Stimulated activated CD8-positive, alpha-beta memory T cell treated with anti-CD3 and anti-CD28 coated beads, Interleukin-12 subunit alpha, Interleukin-12 subunit beta, amount 100 ng/mL, for 24 hours (primary cell): ENCODE results near the gene PASK.

ENCODE experiments used
- DNase-seq: peaks from one replicate; pipeline ENCODE4 v3.0.0-alpha.2; 2020; ENCODE audit errors: extremely low read depth

PASK gene

DNA sequence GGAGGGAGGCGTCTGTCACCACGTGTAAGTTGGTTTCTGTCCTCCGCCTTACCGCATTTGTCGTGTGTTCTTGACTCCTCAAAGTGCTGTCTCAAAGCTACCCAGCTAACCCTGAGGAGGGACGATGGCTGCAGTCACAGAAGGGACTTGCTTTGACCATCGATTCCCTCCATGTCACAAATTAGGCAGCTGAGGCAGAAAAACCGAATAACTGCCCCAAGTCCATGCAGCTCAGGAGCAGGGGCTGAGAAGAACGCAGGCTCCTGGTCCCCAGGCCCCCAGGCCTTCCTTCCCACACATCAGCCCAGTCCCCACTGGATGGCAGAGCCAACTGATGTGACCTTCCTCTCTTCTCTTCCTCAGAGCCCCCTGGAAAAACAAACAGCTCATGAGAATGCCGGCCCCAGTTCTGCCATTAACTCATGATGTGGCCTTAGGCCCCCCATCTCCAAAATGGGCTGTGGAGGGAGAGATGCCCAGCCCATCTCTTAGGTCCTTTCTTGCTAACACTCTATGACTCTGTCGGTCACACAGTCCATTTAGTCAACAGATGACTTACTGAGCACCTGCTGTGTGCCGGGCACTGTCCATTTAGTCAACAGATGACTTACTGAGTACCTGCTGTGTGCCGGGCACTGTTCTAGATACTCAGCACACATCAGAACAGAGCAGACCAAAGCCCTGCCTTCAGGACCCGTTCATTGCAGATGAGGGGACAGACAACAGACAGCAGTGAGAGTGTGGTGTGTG lies 66.8 kb downstream of the PASK start:
- no peak for DNase-seq

DNA sequence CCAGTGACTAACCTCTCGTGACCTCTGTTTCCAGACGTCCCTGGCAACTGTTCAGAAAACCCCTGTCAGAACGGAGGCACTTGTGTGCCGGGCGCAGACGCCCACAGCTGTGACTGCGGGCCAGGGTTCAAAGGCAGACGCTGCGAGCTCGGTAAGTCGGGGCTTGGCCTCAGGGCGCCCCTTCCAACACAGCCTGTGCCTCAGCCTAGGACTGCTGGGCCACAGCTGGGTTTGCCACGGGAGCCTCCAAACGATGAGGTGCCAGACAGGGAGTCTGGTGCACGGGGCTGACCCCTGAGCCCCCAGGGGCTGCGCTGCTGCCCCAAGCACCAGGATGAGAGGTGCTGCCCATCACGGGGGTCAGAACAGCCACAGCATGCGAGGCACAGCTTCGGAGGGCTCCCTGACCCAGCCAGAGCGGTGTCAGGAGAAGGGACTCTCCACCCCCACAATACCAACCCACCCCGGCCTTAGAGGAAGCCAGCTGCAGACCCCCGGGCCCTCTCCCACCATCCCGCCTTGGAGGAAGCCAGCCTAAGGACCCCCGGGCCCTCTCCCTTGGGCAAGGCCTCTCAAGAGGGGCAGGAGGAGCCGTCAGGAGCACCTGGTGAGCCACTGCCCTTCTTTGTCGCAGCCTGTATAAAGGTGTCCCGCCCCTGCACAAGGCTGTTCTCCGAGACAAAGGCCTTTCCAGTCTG lies 67.5 kb downstream of the PASK start:
- no peak for DNase-seq

DNA sequence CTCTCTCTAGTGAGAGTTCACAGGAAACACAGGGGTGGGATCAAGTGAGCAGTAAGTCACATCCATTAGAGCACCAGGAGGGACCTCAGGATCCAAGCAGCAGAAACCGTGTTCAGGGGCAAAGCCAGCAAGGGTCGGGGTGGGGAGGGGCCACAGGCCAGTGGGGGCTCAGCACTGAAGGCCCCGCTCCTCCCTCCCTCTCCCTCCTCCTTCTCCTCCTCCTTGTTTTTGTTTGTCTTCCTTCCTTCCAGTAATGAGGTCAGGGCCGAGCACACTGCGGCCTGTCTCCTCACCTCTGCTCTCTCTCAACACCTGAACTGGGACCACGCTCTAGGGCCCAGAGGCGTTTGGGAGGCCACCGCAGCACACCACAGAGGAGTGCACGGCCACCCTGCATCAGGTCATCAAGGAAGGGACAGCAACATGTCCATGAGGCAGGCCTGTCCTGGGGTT lies 68.1 kb downstream of the PASK start:
- DNase-seq, result no peak

DNA sequence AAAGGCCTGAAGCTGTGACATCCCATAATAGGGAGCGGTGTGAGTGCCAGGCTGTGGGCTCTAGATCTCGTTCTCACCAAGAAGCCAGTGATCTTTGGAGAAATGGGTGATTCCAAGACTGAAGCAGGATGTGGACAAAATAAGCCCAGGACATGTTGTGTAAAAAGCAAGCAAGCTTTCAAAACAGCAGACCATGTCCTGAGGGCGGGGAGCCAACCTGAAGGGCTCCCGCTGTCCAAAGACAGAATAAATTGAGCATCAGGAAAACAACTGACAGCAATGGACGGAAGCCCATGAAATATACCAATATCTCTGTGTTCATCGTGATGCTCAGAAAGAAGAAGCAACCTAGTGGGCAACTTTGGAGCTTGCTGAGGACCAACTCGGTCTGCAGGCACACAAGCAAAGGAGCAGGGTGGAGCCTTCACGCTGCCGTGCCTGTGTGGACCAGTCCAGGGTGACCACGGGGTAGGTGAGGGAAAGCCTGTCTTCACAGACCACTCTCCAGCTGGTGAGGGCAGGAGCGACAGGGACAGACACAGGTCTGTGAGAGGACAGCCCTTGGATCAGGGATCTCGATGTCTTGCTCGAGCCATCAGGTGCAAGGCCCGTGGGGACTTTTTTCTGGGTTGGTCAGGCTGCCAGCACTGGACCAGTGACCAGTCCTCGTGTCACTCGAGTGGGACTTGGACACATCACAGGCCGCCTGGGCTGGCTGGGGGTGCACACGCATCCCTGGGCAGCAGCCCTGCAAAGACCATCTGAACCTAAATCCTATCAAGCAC lies 68.7 kb downstream of the PASK start:
- DNase-seq, result no peak

DNA sequence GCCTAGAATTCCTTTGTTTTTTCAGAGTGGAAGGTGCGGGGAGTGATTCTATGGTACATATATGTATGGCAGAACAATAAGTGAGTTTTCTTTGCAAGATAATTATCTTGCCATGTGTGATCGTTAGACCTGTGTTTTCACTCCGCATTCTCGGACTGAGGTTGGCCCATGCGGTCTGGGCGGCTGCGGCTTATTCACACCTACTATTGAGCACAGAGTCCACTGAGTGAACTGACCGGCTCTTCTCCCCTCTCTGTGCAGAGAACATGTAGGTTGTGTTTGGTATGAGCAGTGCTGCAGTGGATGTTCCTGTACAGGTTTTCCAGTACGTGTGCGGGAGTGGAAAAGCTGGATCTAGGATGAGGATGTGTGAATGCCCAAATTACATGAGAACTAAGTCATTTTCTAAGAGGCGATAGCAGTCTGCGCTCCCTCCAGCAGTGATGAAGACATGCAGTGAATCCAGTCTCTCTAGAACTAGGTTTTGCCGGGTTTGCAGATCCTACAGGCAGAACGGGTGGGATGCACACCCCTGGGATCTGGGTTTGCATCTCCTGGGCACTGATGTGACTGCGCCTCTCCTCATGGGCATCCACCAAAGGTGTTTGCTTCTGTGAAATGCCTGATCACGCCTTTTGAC lies 74.3 kb downstream of the PASK start:
- DNase-seq, result no peak

DNA sequence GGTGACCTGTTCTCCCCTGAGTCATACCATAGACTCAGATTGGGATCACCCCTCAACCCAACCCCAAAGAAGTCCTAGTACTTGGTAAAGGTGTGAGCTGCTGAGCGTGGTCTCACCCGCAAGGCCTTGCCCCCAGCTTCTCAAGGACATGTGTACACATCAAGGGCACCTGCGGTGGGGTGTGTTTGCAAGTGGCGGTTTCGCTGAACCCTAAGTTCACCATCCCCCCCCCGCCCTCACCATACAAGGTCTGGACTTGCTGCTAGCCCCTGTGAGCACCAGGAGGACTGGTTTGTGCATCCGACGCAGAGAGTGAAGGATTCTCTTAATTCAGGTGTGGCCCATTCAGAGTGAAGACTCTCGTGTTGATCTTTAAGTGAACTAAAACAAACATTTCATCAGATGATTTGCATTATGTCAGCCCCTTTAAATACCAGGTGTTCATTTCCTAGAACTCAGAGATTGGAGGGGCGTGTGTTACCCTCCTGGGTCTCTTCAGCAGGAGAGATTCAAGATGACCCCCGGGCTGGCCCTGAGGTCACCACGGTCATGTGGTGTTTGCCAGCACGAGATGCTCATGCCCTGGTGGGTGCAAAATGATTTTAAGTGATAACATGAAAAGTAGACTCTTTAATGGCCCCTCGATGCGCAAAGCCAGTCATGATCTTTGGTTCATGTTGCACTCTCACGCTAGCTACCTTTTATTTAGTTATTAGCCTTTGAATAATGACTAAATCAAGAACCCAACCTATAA lies 75.0 kb downstream of the PASK start:
- no peak for DNase-seq

DNA sequence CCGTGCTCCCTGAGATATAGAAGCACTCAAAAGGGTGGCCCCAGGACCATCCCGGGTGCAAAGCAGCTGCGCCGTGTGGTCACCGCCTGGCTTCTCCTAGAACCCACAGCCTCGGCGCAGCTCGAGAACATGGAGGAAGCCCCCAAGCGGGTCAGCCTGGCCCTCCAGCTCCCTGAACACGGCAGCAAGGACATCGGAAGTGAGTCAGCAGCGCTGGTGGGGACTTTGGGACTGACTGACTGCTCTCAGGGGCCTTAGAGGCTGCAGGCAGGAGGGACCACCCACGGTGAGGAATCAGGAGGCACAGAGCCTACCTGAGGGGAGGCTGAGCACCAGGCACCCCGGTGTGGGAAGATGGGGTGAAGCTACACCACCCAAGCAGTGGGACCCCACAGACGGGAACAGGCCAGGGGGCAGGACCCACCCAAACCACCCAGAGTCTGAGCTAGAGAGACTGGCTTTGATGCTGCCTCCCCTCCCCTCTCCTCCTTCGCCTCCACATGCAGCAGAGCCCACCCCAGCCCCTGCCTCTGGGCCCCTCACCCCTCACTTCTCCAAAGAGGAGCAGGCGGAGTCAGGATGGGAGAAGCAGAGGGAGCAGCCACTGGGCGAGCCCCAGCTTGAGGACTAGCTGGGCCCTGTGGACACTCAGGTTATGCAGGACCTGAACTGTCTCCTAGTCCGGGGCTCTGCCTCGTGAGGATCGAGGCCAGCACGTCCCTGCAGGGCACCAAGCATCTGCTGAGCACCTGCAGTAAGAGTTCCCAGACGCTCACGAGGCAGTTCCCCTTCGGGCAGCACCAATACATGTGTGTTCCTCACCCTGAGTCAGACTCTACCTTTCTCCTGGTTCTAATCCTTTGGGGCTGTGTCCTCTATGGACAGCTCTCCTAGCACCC lies 75.9 kb downstream of the PASK start:
- no peak for DNase-seq

DNA sequence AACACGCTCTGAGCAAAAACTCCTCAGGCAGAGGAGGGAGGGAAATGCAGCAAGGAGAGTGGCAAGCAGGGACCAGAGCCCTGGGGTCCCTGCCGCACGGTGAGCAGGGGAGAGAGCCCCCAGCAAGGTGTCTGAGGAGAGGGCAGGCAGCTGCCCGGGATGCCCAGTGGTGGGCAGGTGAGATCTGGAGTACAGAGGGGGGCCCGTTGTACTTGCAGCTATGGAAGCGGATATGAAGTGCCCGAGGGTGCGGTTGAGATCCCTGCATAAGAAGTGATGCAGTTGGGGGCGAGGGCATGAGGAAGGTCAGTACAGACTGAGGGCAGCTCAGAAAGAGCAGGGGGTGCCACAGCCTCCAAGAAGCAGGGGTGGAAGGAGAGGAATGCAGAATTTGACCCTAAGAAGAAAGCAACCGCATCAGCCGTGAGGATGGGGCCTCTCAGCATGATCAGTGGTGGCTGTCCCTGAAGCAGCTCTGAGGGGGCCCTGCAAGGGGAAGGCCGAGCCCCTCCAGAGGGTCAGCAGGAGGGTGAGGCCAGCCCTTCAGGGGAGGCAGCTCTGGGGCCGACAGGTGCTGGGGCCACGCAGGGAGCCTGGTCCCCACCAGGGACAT lies 76.6 kb downstream of the PASK start:
- no peak for DNase-seq

DNA sequence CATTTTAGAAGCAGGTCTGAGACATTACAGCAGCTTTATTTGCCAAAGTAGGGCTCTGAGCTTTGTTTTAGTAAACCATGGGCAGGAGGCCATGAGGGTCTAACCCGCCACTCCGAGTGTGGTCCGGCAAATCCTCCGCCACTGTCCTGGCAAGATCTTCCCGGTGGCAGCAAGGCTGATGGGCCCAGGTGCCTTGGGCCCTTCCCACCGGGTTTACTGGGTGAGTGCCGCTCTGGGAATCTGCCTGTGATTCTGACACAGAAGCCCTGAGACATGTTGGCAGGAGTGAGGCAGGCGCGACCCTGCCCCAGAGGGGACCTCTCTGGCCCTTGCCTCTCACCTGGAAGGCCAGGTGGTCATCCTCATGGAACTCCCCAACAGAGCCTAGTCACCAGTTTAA lies 77.1 kb downstream of the PASK start:
- no peak for DNase-seq

DNA sequence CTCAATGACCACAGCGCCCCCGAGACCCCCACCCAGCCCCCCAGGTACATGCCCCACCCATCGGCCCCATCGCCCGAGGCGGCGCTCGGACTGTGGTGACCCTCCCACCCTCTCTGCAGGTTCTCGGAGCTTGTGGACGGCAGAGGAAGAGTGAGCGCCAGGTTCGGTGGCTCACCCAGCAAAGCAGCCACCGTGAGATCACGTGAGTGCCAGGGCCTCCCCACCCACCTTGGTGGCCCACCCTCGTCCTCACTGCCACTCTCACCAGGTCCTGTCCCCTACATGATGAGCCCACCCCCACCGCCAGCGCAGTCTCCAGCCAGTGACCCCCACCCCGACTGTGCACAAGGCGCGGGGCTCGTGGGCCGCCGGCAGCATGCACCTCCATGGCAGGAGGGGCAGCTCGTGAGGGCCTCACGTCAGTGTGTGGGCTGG lies 77.6 kb downstream of the PASK start:
- no peak for DNase-seq

DNA sequence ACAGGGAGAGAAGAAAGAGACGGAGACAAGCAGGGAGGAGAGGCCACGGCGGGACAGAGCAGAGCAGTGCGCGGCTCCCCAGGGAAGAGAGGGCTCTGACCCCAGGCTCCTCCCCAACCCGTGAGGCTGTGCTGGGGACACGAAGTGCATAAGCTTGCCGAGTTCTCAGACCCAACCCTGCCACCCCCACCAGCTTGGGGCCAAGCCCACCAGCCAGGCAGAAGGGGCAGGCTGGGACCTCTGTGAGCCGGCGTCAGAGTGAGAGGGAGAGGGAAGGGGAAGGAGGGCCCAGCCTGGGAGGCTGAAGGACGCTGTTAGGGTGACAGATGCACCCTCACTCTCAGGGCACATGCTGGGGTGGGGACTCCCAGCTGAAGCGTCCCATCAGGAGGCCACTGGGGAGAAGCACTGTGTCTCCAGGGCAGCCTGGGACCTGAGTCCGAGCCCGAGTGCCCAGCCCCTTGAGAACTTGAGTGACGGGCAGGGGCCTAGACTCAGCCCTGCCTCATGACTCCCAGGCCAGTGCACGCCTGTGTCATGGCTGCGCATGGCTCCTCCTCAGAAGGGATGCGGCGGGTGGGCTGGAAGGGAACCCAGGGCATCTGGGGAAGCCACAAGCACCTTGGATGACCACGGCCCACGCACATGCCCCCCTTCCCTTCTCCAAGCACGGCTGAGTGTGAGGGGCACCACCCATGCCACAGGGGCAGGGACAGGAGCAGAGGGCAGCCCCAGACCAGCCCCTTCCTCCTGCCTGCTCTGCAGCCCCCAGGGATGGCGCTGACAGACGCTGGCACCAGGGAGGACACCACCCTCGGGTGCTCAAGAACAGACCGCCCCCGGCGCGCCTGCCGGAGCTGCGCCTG lies 78.2 kb downstream of the PASK start:
- DNase-seq, result no peak

DNA sequence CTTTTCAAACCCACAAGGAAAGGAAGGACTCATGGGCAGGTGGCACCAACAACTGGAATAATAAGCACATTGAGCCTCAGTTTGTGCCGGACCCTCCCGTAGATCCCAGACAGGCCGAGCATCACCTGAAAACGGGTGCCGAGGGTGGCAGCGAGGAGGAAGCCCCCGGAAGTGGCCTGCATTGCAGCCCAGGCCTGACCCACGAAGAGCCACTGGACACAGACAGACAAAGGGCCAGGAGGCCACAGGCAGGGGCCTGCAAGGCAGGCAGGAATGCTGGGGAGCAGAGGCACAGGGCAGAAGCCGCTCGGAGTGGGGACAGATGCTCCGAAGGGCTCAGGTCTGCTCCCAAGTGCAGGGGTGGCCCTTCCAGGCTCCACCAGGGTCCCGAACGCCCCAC lies 78.9 kb downstream of the PASK start:
- no peak for DNase-seq

DNA sequence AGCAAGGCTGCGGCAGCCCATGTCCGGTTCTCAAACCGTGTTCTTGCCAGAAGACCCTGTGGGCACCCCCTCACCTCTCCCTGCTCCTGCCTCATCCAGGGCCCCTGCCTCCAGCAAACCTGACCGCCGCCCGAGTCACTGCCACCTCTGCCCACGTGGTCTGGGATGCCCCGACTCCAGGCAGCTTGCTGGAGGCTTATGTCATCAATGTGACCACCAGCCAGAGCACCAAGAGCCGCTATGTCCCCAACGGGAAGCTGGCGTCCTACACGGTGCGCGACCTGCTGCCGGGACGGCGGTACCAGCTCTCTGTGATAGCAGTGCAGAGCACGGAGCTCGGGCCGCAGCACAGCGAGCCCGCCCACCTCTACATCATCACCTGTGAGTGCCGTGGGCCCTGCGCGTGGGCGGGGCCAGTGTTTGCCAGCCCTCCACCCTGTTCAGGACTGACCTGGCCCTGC lies 79.4 kb downstream of the PASK start:
- DNase-seq, result no peak

DNA sequence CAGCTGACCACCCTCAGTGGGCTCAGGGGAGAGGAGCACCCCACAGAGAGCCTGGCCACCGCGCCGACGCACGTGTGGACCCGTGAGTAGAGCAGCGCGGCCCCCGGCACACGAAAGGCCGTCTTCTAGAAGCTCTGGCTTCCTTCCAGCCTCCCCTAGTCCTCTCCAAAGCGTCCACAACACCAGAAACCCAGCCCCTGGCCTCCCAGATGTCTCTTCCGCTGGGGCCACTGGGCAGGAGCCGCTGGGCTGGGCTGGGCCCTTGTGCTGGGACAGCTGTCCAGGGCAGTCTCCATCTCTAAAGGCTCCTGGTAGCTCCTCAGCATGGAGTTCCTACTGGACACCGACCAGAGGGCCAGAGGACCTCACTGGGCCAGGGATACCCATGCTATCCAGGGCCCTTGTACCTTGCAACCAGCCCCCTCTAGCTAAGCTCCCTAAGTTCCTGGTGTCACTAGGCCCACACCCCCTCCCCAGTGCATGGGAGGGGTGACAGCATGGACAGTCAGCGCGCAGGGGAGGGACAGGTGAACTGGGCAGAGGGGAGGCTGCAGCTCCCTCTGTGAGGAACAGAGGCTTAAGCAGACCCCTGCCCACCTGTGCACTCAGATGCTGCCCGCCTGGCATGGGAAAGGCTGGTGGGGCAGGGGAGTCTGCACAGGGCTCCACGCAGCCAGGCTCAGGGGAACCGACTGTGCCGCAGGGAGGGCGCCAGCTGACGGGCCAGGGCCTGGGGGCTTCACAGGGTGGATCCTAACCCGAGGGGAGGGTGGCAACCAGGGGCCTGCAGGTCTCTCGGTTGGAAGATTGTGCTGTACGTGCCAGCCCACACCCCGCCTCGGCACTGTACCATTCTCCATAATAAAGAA lies 80.1 kb downstream of the PASK start:
- DNase-seq, result no peak

DNA sequence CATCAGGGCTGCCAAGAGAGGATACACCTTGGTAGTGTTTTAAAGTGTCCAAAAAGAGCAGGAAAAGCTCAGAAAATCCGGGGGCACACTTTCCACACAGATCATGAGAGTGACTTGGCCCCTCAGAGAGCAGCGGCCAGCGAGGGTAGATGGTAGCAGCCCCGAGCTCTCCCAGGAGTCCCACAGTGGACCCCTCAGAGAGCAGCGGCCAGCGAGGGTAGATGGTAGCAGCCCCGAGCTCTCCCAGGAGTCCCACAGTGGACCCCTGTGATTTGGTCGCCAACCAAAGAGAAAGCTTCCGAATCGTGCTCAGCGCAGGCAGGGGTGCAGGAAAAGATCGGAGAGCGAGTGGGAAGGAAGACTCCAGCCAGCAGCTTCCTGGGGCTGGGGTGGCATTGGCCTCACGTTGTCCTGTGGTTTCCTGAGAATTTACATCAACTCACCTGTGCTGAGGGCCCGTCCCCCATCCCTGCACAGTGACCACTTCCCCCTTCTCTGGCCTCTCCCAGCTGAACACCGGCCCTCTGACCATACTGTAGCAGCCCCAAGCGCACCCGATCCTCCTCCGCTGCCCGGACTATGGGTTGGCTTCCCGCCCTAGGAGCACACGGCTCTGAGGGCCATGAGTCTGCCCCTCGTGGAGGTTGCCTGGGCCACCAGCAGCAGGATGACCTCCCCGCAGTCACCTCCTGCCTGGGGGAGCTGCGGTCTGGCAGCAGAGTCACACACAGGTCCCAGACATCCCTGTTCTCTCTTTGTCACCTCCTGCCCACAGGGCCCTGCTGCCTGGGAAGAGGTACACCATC lies 80.9 kb downstream of the PASK start:
- no peak for DNase-seq

DNA sequence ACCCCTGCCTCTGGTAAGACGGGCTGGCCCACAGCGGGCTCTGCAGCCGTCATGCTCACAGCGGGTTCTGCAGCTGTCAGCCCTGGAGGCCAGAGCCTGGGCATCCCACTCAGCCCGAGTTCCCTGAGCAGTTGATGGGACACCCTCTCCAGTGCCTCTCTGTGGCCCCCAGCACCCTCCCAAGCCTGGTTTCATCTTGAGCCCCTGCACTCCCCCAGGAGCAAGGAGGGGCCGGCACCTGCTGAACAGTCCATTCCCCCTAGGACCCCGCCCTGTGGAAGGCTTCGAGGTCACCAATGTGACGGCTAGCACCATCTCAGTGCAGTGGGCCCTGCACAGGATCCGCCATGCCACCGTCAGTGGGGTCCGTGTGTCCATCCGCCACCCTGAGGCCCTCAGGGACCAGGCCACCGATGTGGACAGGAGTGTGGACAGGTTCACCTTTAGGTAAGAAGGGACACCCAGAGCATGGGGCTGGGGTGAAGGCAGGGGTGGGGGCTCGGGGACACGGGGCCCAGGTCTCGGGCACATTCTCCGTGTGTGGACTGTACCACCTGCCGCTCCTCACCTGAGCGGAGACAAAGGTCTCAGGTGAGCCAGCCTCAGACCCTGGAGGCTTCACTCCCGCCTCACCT lies 81.7 kb downstream of the PASK start:
- no peak for DNase-seq
